GM12872 (cell line): ENCODE results near the gene CACNA2D1.

ENCODE experiments used
- CTCF ChIP-seq: IDR thresholded peaks from 3 replicates; pipeline ENCODE4 v1.5.1; 2011; ENCODE audit warnings: low read depth, mild to moderate bottlenecking, low read length, moderate library complexity; ENCODE audit not compliant: insufficient read depth

The CACNA2D1 gene

GRCh38 chr7:81902536-81902935 lies 541.0 kb downstream of the CACNA2D1 start:
- TF ChIP-seq CTCF, result no peak
